Ovary (tissue), 9 donors: Measurements from ENCODE around the gene MAN2A2. TPM values are rescaled to one million over a fixed set of nuclear protein-coding genes. Genes with fewer than 3 reads are reported as not detected.
A peak's percentile ranks its signal among the peaks of the same experiment; 100 is the strongest.

ENCODE experiments used
- DNase-seq, 5 donors: peaks; one replicate each; pipeline ENCODE4 v3.0.0-alpha.2; 2019 to 2020
- H3K27ac ChIP-seq, 2 donors: fragments of 200-600 bp; one replicate each; pipeline versions ENCODE4 v1.5.1 to v1.8.0; 2019 to 2022
- H3K27me3 ChIP-seq: fragments of 200-600 bp; one replicate; pipeline ENCODE4 v1.8.0; 2022
- H3K36me3 ChIP-seq: fragments of 200-600 bp; sonication (generic); one replicate; pipeline ENCODE4 v1.5.1; 2019
- H3K4me1 ChIP-seq: one replicate; pipeline ENCODE4 v1.8.1; 2013; ENCODE audit warnings: mild to moderate bottlenecking, moderate library complexity; ENCODE audit not compliant: insufficient read depth
- H3K4me3 ChIP-seq: fragments of 200-600 bp; sonication (generic); one replicate; pipeline ENCODE4 v1.5.1; 2017
- H3K9me3 ChIP-seq, 2 donors: fragments of 200-600 bp in 1 of 2; sonication (generic) in 1 of 2; one replicate each; pipeline versions ENCODE4 v1.5.1 to v1.8.1; 2013 to 2019; ENCODE audit warnings: mild to moderate bottlenecking in 1 of 2, moderate library complexity in 1 of 2
- EP300 ChIP-seq: sonication (generic); formaldehyde crosslinking; IDR thresholded peaks from one replicate; pipeline ENCODE4 v1.6.1; 2017; ENCODE audit warnings: antibody characterized with exemption
- POLR2A ChIP-seq: fragments of 450-650 bp; IDR thresholded peaks from one replicate; pipeline ENCODE4 v1.6.1; 2017; ENCODE audit warnings: antibody characterized with exemption, mild to moderate bottlenecking, moderate library complexity
- WGBS, 3 donors: extraction: QIAGEN DNeasy Blood & Tissue Kit in 1 of 3; methylation state at CpG; one replicate each; pipeline versions ENCODE4 v1.1.5 to v1.1.7; 2013 to 2017; 5-methylcytosine and 5-hydroxymethylcytosine counted together
- intact Hi-C, 4 donors: fragments of 100-400 bp; cut with DNase I; formaldehyde crosslinking; loops; one replicate each; pipeline versions ENCODE4 v1.11.0 to v1.15.1; 2022 to 2023
- polyA plus RNA-seq, 2 donors: library from polyadenylated mRNA; stranded (reverse); fragments of 200-250 nt in 1 of 2; fragments of 350-450 nt in 1 of 2; fragmentation: Illumina TruSeq in 1 of 2; extraction: RNeasy Lipid Tissue Mini Kit (QIAGEN cat#74804) in 1 of 2; gene quantifications; one replicate each; pipeline ENCODE4 v1.2.3, GENCODE V29; 2013 to 2014
- total RNA-seq, 7 donors: library from RNA; depleted of rRNA in 2 of 7; stranded (reverse); fragments of >200 nt in 2 of 7; fragmentation: NEBNext Ultra II Directional in 3 of 7; extraction: Animal tissue kit (Norgen Biotek cat#: 25700) in 3 of 7; gene quantifications; one replicate each; pipeline versions ENCODE4 v1.1.0 to v1.2.4, GENCODE V29; 2016 to 2023
- TF ChIP-seq, protein P1 (sequence below), 3 donors: fragments of 450-650 bp in 2 of 3; fragments of 200-600 bp in 1 of 3; IDR thresholded peaks; one replicate each; pipeline versions ENCODE4 v1.5.1 to v1.8.0; 2016 to 2022; ENCODE audit warnings: antibody characterized with exemption in 3 of 3, mild to moderate bottlenecking in 1 of 3
- donor health status: DM: no; HTN: no; CAD: no; lungs with moderate emphysema.
- donor health status: DM: no; HTN: no; CAD: no.
- donor health status: Bipolar disorder and iron deficiency.
- donor health status: DM: yes; HTN: yes; CAD: no.
- donor health status: DM: no; HTN: no; CAD: no.
- donor health status: DM: yes; HTN: yes; CAD: no.

MAN2A2 gene
- total and polyA plus RNA-seq, 9 donors, result 25.3 to 66.5 (median 31.2) TPM

DNA sequence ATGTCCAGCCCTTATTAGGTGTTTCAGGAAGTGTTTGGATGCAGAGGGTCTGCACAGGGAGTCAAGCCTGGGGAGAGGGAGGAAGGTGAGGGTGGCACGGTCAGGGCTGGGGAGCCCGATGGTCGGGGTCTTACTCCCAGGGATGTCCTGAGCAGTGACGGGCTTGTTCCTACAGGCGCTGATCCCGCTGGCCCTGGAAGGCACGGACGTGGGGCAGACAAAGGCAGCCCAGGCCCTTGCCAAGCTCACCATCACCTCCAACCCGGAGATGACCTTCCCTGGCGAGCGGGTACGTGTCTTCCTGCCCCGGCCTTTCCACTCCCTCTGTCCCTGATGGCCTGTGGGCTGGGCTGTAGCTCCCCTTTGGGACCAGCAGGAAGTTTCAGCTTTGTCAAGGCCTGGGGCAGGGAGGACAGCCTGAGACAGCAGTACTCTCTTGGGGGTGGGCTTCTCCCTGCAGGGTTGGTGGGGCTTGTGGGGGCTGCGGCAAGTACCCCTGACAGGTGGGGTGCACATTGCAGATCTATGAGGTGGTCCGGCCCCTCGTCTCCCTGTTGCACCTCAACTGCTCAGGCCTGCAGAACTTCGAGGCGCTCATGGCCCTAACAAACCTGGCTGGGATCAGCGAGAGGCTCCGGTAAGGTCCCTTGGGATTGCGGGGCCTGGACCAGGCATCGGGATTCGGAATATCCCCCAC is 47.0 kb downstream of the MAN2A2 start:
- Histone ChIP-seq H3K27me3 (no peaks in the 10 kb centered on the region), H3K36me3 (no peaks in the 10 kb centered on the region), H3K27ac (no peak overlapping the region), H3K9me3 (no peaks in the 10 kb centered on the region), H3K4me3 (no peak overlapping the region), H3K4me1 (no peaks in the 10 kb centered on the region)
- intact Hi-C loops, result loop anchor here in 1 of 4 donors (10.0 kb wide), 1 partner anchor 325 kb away; no protein-coding TSS in a partner anchor
- 90 to 93% (median 92%) methylated on average over 23 of the region's 23 CpGs for WGBS, 3 donors
- TF ChIP-seq, protein P1, sequence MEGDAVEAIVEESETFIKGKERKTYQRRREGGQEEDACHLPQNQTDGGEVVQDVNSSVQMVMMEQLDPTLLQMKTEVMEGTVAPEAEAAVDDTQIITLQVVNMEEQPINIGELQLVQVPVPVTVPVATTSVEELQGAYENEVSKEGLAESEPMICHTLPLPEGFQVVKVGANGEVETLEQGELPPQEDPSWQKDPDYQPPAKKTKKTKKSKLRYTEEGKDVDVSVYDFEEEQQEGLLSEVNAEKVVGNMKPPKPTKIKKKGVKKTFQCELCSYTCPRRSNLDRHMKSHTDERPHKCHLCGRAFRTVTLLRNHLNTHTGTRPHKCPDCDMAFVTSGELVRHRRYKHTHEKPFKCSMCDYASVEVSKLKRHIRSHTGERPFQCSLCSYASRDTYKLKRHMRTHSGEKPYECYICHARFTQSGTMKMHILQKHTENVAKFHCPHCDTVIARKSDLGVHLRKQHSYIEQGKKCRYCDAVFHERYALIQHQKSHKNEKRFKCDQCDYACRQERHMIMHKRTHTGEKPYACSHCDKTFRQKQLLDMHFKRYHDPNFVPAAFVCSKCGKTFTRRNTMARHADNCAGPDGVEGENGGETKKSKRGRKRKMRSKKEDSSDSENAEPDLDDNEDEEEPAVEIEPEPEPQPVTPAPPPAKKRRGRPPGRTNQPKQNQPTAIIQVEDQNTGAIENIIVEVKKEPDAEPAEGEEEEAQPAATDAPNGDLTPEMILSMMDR (IDR thresholded peaks at IDR 0.05), result no peak
- TF ChIP-seq EP300 (no peak), POLR2A (no peak)
- peak in 1 of 5 donors; percentile 21 for DNase-seq

DNA sequence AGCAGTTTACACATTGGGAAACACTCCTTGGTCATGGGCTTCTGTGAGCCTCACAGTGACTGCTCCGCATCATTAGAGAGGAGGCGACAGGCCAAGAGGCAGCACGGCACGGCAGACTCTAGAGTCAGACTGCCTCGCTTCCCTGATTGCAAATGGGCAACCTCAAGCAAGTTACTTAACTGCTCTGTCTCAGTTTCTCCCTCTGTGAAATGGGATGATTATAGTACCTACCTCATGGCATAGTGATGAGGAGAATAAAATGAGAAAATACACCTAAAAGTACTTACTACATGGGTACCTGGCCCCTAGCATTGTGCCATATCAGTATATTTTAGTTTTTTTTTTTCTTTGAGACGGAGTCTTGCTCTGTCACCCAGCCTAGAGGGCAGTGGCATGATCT is 47.6 kb downstream of the MAN2A2 start:
- Histone ChIP-seq H3K4me3 (no peak overlapping the region), H3K27ac (no peak overlapping the region), H3K27me3 (no peaks in the 10 kb centered on the region), H3K36me3 (no peaks in the 10 kb centered on the region), H3K9me3 (no peaks in the 10 kb centered on the region), H3K4me1 (peaks cover 2% of the 10 kb centered on the region)
- 96 to 98% (median 96%) methylated on average over 6 of the region's 6 CpGs for WGBS, 3 donors
- TF ChIP-seq EP300 (no peak), POLR2A (no peak)
- TF ChIP-seq, protein P1 (IDR thresholded peaks at IDR 0.05), result no peak
- DNase-seq, result no peak
- intact Hi-C loops, result loop anchor here in 1 of 4 donors (10.0 kb wide), 1 partner anchor 324 kb away; no protein-coding TSS in a partner anchor

DNA sequence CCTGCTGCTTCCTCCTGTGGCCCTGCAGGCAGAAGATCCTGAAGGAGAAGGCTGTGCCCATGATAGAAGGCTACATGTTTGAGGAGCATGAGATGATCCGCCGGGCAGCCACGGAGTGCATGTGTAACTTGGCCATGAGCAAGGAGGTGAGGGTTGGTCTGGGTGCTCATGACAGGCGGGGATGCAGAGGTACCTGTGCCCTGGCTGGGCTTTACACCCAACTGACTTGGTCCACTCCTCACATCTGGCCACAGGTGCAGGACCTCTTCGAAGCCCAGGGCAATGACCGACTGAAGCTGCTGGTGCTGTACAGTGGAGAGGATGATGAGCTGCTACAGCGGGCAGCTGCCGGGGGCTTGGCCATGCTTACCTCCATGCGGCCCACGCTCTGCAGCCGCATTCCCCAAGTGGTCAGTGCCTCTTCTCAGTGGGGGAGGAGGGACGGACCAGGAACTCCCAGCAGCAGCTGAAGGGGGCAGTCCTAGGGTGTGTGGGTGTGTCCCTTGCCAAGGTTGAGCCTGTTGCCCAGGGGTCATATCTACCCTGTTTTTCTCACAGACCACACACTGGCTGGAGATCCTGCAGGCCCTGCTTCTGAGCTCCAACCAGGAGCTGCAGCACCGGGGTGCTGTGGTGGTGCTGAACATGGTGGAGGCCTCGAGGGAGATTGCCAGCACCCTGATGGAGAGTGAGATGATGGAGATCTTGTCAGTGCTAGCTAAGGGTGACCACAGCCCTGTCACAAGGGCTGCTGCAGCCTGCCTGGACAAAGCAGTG is 50.0 kb downstream of the MAN2A2 start:
- DNase-seq, result peak in 1 of 5 donors; percentile 22
- Histone ChIP-seq H3K9me3 (no peaks in the 10 kb centered on the region), H3K27me3 (no peaks in the 10 kb centered on the region), H3K36me3 (no peaks in the 10 kb centered on the region), H3K27ac (no peak overlapping the region), H3K4me3 (no peak overlapping the region), H3K4me1 (peaks cover 7% of the 10 kb centered on the region)
- TF ChIP-seq EP300, result no peak
- TF ChIP-seq POLR2A, result no peak
- TF ChIP-seq, protein P1 (IDR thresholded peaks at IDR 0.05), result no peak
- 79 to 81% (median 80%) methylated on average over 14 of the region's 14 CpGs for WGBS, 3 donors
- intact Hi-C loops, result loop anchor here in 1 of 4 donors (10.0 kb wide), 1 partner anchor 322 kb away; no protein-coding TSS in a partner anchor

GRCh38 chr15:90953947-90954711 is 51.0 kb downstream of the MAN2A2 start:
- Histone ChIP-seq H3K9me3 (no peaks in the 10 kb centered on the region), H3K36me3 (no peaks in the 10 kb centered on the region), H3K27me3 (no peaks in the 10 kb centered on the region), H3K4me3 (peak overlapping the region; percentile 61), H3K27ac (peak overlapping the region in 1 of 2 donors; percentile 78), H3K4me1 (peaks cover 7% of the 10 kb centered on the region)
- DNase-seq, result peak in 1 of 5 donors; percentile 25
- WGBS, 3 donors, result 67 to 70% (median 67%) methylated on average over 16 of the region's 16 CpGs
- intact Hi-C loops, result loop anchor here in 1 of 4 donors (10.0 kb wide), 1 partner anchor 321 kb away; no protein-coding TSS in a partner anchor
- TF ChIP-seq EP300 (no peak), POLR2A (no peak)
- TF ChIP-seq, protein P1 (IDR thresholded peaks at IDR 0.05), result no peak
